ENCODE results near the gene GPX4. TPM values are rescaled to one million over a fixed set of nuclear protein-coding genes. Genes with fewer than 3 reads are reported as not detected.

Gene GPX4
- total and polyA plus RNA-seq, 3 donors from 2014 or later = 1,153 to 1,893 (median 1,773) TPM

- no peaks in the 10 kb centered on the region for H3K36me3 ChIP-seq (ENCODE audit: low read depth, missing control alignments)
- H3K4me3 ChIP-seq = no peak overlapping the region
- WGBS, 2 donors = 84 to 90% methylated on average over 25 to 56 of the region's 58 CpGs
- TF ChIP-seq CTCF (IDR thresholded peaks at IDR 0.05) (no peak), POLR2A (IDR thresholded peaks at IDR 0.05) (no peak)
- no peaks in the 10 kb centered on the region for H3K27me3 ChIP-seq
- intact Hi-C loops (cut with DNase I; ENCODE audit: low total_unique reads) = no loop called here
- no peaks in the 10 kb centered on the region for H3K9me3 ChIP-seq
- DNase-seq = no peak
- H3K27ac ChIP-seq = peak overlapping the region; percentile 79
- H3K4me1 ChIP-seq = peaks cover 43% of the 10 kb centered on the region
These were observed 50.3 kb downstream of the GPX4 start for GRCh38 chr19:1153891-1154730.

GRCh38 chr19:1154731-1155351 is 51.0 kb downstream of the GPX4 start:
- H3K4me3 ChIP-seq = no peak overlapping the region
- H3K9me3 ChIP-seq = no peaks in the 10 kb centered on the region
- DNase-seq = peak; percentile 84
- TF ChIP-seq POLR2A (IDR thresholded peaks at IDR 0.05) (no peak), CTCF (IDR thresholded peaks at IDR 0.05) (no peak)
- H3K27me3 ChIP-seq = no peaks in the 10 kb centered on the region
- no peaks in the 10 kb centered on the region for H3K36me3 ChIP-seq (ENCODE audit: low read depth, missing control alignments)
- H3K27ac ChIP-seq = peak overlapping the region; percentile 79
- H3K4me1 ChIP-seq = peaks cover 43% of the 10 kb centered on the region
- WGBS, 2 donors = 28 to 36% methylated on average over 3 to 26 of the region's 32 CpGs
- intact Hi-C loops (cut with DNase I; ENCODE audit: low total_unique reads) = no loop called here

- TF ChIP-seq POLR2A (IDR thresholded peaks at IDR 0.05) = no peak
- TF ChIP-seq CTCF (IDR thresholded peaks at IDR 0.05) = no peak
- no peak overlapping the region for H3K4me3 ChIP-seq
- intact Hi-C loops (cut with DNase I; ENCODE audit: low total_unique reads) = no loop called here
- no peak for DNase-seq
- H3K4me1 ChIP-seq = peaks cover 38% of the 10 kb centered on the region
- no peaks in the 10 kb centered on the region for H3K9me3 ChIP-seq
- no peaks in the 10 kb centered on the region for H3K36me3 ChIP-seq (ENCODE audit: low read depth, missing control alignments)
- H3K27me3 ChIP-seq = no peaks in the 10 kb centered on the region
- 79 to 90% methylated on average over 8 to 21 of the region's 29 CpGs for WGBS, 2 donors
- peak overlapping the region; percentile 79 for H3K27ac ChIP-seq
These were observed 51.8 kb downstream of the GPX4 start for GRCh38 chr19:1155352-1156304.

Other genes with a start within 250 kb of the GPX4 start
- 100 to 1,000 TPM in 1 of 2 donors, 10 to 100 TPM in 1; 83.1 to 185 TPM for gene CFD, start 244.3 kb upstream of the GPX4 start, total RNA-seq
- gene CFD, start 244.3 kb upstream of the GPX4 start, polyA plus RNA-seq (ENCODE audit: insufficient read depth, low read depth, low replicate concordance) = 84.3 TPM
- 100 to 1,000 TPM in 1 of 2 donors, 10 to 100 TPM in 1; 94.7 to 124 TPM for gene MED16, start 210.8 kb upstream of the GPX4 start, total RNA-seq
- 50.7 TPM for gene MED16, start 210.8 kb upstream of the GPX4 start, polyA plus RNA-seq (ENCODE audit: insufficient read depth, low read depth, low replicate concordance)
- gene RNU6-9, start 210.5 kb upstream of the GPX4 start, total RNA-seq = not detected
- gene RNU6-9, start 210.5 kb upstream of the GPX4 start, polyA plus RNA-seq (ENCODE audit: insufficient read depth, low read depth, low replicate concordance) = not detected
- gene R3HDM4, start 190.8 kb upstream of the GPX4 start, total RNA-seq = 10 to 100 TPM; 24.6 to 30.1 TPM
- 19.2 TPM for gene R3HDM4, start 190.8 kb upstream of the GPX4 start, polyA plus RNA-seq (ENCODE audit: insufficient read depth, low read depth, low replicate concordance)
- gene KISS1R, start 186.7 kb upstream of the GPX4 start, total RNA-seq = not detected
- not detected for gene KISS1R, start 186.7 kb upstream of the GPX4 start, polyA plus RNA-seq (ENCODE audit: insufficient read depth, low read depth, low replicate concordance)
- gene ARID3A, start 178.0 kb upstream of the GPX4 start, total RNA-seq = 10 to 100 TPM; 15.3 to 26.5 TPM
- gene ARID3A, start 178.0 kb upstream of the GPX4 start, polyA plus RNA-seq (ENCODE audit: insufficient read depth, low read depth, low replicate concordance) = 38.2 TPM
- gene WDR18, start 119.6 kb upstream of the GPX4 start, total RNA-seq = 100 to 1,000 TPM in 1 of 2 donors, 10 to 100 TPM in 1; 70.9 to 108 TPM
- 38.7 TPM for gene WDR18, start 119.6 kb upstream of the GPX4 start, polyA plus RNA-seq (ENCODE audit: insufficient read depth, low read depth, low replicate concordance)
- 1 to 10 TPM; 1.3 to 2.4 TPM for gene GRIN3B, start 103.6 kb upstream of the GPX4 start, total RNA-seq
- 1.1 TPM for gene GRIN3B, start 103.6 kb upstream of the GPX4 start, polyA plus RNA-seq (ENCODE audit: insufficient read depth, low read depth, low replicate concordance)
- gene TMEM259, start 82.9 kb upstream of the GPX4 start, total RNA-seq = 100 to 1,000 TPM; 339 to 405 TPM
- 164 TPM for gene TMEM259, start 82.9 kb upstream of the GPX4 start, polyA plus RNA-seq (ENCODE audit: insufficient read depth, low read depth, low replicate concordance)
- not detected for gene RNU6-2, start 82.5 kb upstream of the GPX4 start, total RNA-seq
- not detected for gene RNU6-2, start 82.5 kb upstream of the GPX4 start, polyA plus RNA-seq (ENCODE audit: insufficient read depth, low read depth, low replicate concordance)
- gene CNN2, start 77.4 kb upstream of the GPX4 start, total RNA-seq = 10 to 100 TPM; 19.1 to 28.0 TPM
- 36.4 TPM for gene CNN2, start 77.4 kb upstream of the GPX4 start, polyA plus RNA-seq (ENCODE audit: insufficient read depth, low read depth, low replicate concordance)
- gene ABCA7, start 63.9 kb upstream of the GPX4 start, total RNA-seq = 10 to 100 TPM; 12.1 to 14.6 TPM
- gene ABCA7, start 63.9 kb upstream of the GPX4 start, polyA plus RNA-seq (ENCODE audit: insufficient read depth, low read depth, low replicate concordance) = 7.3 TPM
- gene ARHGAP45, start 36.8 kb upstream of the GPX4 start, total RNA-seq = 10 to 100 TPM; 20.7 to 31.7 TPM
- gene ARHGAP45, start 36.8 kb upstream of the GPX4 start, polyA plus RNA-seq (ENCODE audit: insufficient read depth, low read depth, low replicate concordance) = 14.1 TPM
- gene POLR2E, start 8.6 kb upstream of the GPX4 start, total RNA-seq = 100 to 1,000 TPM in 1 of 2 donors, 10 to 100 TPM in 1; 96.5 to 143 TPM
- 246 TPM for gene POLR2E, start 8.6 kb upstream of the GPX4 start, polyA plus RNA-seq (ENCODE audit: insufficient read depth, low read depth, low replicate concordance)
- 10 to 100 TPM; 58.9 to 65.0 TPM for gene SBNO2, start 70.3 kb downstream of the GPX4 start, total RNA-seq
- 34.3 TPM for gene SBNO2, start 70.3 kb downstream of the GPX4 start, polyA plus RNA-seq (ENCODE audit: insufficient read depth, low read depth, low replicate concordance)
- gene STK11, start 101.8 kb downstream of the GPX4 start, total RNA-seq = 100 to 1,000 TPM; 194 to 209 TPM
- gene STK11, start 101.8 kb downstream of the GPX4 start, polyA plus RNA-seq (ENCODE audit: insufficient read depth, low read depth, low replicate concordance) = 197 TPM
- 1 to 10 TPM; 5.2 to 6.6 TPM for gene CBARP, start 134.0 kb downstream of the GPX4 start, total RNA-seq
- 1.5 TPM for gene CBARP, start 134.0 kb downstream of the GPX4 start, polyA plus RNA-seq (ENCODE audit: insufficient read depth, low read depth, low replicate concordance)
- gene ATP5F1D, start 137.8 kb downstream of the GPX4 start, total RNA-seq = 100 to 1,000 TPM; 104 to 166 TPM
- gene ATP5F1D, start 137.8 kb downstream of the GPX4 start, polyA plus RNA-seq (ENCODE audit: insufficient read depth, low read depth, low replicate concordance) = 94.5 TPM
- 10 to 100 TPM; 38.2 to 42.4 TPM for gene MIDN, start 144.6 kb downstream of the GPX4 start, total RNA-seq
- 30.3 TPM for gene MIDN, start 144.6 kb downstream of the GPX4 start, polyA plus RNA-seq (ENCODE audit: insufficient read depth, low read depth, low replicate concordance)
- 100 to 1,000 TPM; 621 to 661 TPM for gene CIRBP, start 165.3 kb downstream of the GPX4 start, total RNA-seq
- 483 TPM for gene CIRBP, start 165.3 kb downstream of the GPX4 start, polyA plus RNA-seq (ENCODE audit: insufficient read depth, low read depth, low replicate concordance)
- 100 to 1,000 TPM; 111 to 128 TPM for gene FAM174C, start 171.5 kb downstream of the GPX4 start, total RNA-seq
- 51.6 TPM for gene FAM174C, start 171.5 kb downstream of the GPX4 start, polyA plus RNA-seq (ENCODE audit: insufficient read depth, low read depth, low replicate concordance)
- gene EFNA2, start 181.9 kb downstream of the GPX4 start, total RNA-seq = 1 to 10 TPM; 1.5 to 2.9 TPM
- 0.61 TPM for gene EFNA2, start 181.9 kb downstream of the GPX4 start, polyA plus RNA-seq (ENCODE audit: insufficient read depth, low read depth, low replicate concordance)

Measured in testis (tissue), 3 donors.